Mesodermal cell (in vitro differentiated cells): ENCODE measurements around the gene PIK3AP1.

Experiments used
- H3K27ac ChIP-seq: 2 replicates; pipeline ENCODE4 v1.7.0; 2013; ENCODE audit warnings: mild to moderate bottlenecking, low read depth, low read length, moderate library complexity; ENCODE audit not compliant: severe bottlenecking
- H3K36me3 ChIP-seq: 2 replicates; pipeline ENCODE4 v1.7.1; 2013; ENCODE audit warnings: mild to moderate bottlenecking, low read length, moderate library complexity; ENCODE audit not compliant: control insufficient read depth, insufficient read depth
- H3K4me1 ChIP-seq: one replicate; pipeline ENCODE4 v1.7.1; 2013; ENCODE audit warnings: mild to moderate bottlenecking, low read length; ENCODE audit not compliant: insufficient read depth, control insufficient read depth, poor library complexity, severe bottlenecking
- H3K4me3 ChIP-seq: 2 replicates; pipeline ENCODE4 v1.7.0; 2013; ENCODE audit warnings: low read length, control low read depth, mild to moderate bottlenecking; ENCODE audit not compliant: insufficient read depth, poor library complexity, severe bottlenecking; ENCODE audit errors: extremely low read depth
- H3K9me3 ChIP-seq: 2 replicates; pipeline ENCODE4 v1.7.1; 2013; ENCODE audit warnings: mild to moderate bottlenecking, low read length, moderate library complexity; ENCODE audit not compliant: control insufficient read depth
- WGBS, 2 experiments: methylation state at CpG; one replicate each; pipeline ENCODE4 v1.1.5; 2013; ENCODE audit warnings: missing lambda C conversion rate in 2 of 2; ENCODE audit not compliant: insufficient coverage in 2 of 2; 5-methylcytosine and 5-hydroxymethylcytosine counted together

PIK3AP1 gene

DNA sequence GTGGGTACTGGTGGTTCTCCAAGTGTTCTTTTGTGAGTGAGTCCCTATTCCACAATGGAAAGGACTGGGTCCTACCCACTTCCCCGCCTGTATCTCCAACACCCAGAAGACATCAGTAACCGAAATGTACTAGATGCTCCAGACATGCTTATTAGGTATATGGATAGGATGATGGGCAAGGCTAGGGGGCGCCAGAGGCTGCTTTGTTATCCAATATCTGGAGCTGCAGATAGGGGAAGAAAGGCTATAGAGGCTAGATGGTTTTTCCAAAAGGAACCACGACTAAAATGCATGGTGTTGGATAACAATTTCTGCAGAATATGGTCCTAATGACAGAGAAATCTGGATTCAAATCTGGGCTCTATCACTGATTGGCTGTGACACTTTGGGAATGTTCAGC is 77.3 kb downstream of the PIK3AP1 start:
- Histone ChIP-seq H3K27ac (no peak overlapping the region), H3K36me3 (no peaks in the 10 kb centered on the region), H3K4me3 (no peak overlapping the region), H3K9me3 (no peaks in the 10 kb centered on the region), H3K4me1 (peaks cover 5% of the 10 kb centered on the region)
- WGBS, 2 experiments: 46 to 47% methylated on average over 2 to 3 of the region's 4 CpGs

- Histone ChIP-seq H3K4me3 (no peak overlapping the region), H3K27ac (no peak overlapping the region), H3K36me3 (no peaks in the 10 kb centered on the region), H3K9me3 (no peaks in the 10 kb centered on the region), H3K4me1 (peaks cover 5% of the 10 kb centered on the region)
- WGBS, 2 experiments: 53 to 55% methylated on average over 3 of the region's 3 CpGs
These were observed 77.8 kb downstream of the PIK3AP1 start for GRCh38 chr10:96642530-96642929.

GRCh38 chr10:96641396-96642295 is 78.7 kb downstream of the PIK3AP1 start:
- Histone ChIP-seq H3K36me3 (no peaks in the 10 kb centered on the region), H3K27ac (no peak overlapping the region), H3K4me3 (no peak overlapping the region), H3K4me1 (peaks cover 5% of the 10 kb centered on the region), H3K9me3 (no peaks in the 10 kb centered on the region)
- 89 to 90% methylated on average over 9 to 11 of the region's 12 CpGs for WGBS, 2 experiments

GRCh38 chr10:96639899-96640298 is 80.4 kb downstream of the PIK3AP1 start:
- Histone ChIP-seq H3K9me3 (no peaks in the 10 kb centered on the region), H3K4me3 (no peak overlapping the region), H3K27ac (no peak overlapping the region), H3K4me1 (peaks cover 5% of the 10 kb centered on the region), H3K36me3 (no peaks in the 10 kb centered on the region)
- WGBS, 2 experiments: 87 to 95% methylated on average over 4 of the region's 4 CpGs

- 75 to 92% methylated on average over 2 of the region's 6 CpGs for WGBS, 2 experiments
These were observed 81.6 kb downstream of the PIK3AP1 start for GRCh38 chr10:96638696-96639095.

GRCh38 chr10:96638120-96638519 is 82.2 kb downstream of the PIK3AP1 start:
- Histone ChIP-seq H3K4me3 (no peak overlapping the region), H3K36me3 (no peaks in the 10 kb centered on the region), H3K27ac (no peak overlapping the region), H3K9me3 (no peaks in the 10 kb centered on the region), H3K4me1 (peaks cover 5% of the 10 kb centered on the region)
- no CpG with 5 or more reads among the region's 3 CpGs for WGBS, 2 experiments

More at GRCh38 chr10:96638696-96639095, 81.6 kb downstream of the PIK3AP1 start:
- Histone ChIP-seq H3K4me1 (peaks cover 5% of the 10 kb centered on the region), H3K4me3 (no peak overlapping the region), H3K9me3 (no peaks in the 10 kb centered on the region), H3K36me3 (no peaks in the 10 kb centered on the region), H3K27ac (no peak overlapping the region)

GRCh38 chr10:96637709-96638108 is 82.6 kb downstream of the PIK3AP1 start:
- no peaks in the 10 kb centered on the region for H3K36me3 ChIP-seq
- peaks cover 5% of the 10 kb centered on the region for H3K4me1 ChIP-seq
- H3K9me3 ChIP-seq: no peaks in the 10 kb centered on the region
- WGBS, 2 experiments: 82 to 100% methylated on average over 3 of the region's 4 CpGs
- no peak overlapping the region for H3K27ac ChIP-seq
- no peak overlapping the region for H3K4me3 ChIP-seq

DNA sequence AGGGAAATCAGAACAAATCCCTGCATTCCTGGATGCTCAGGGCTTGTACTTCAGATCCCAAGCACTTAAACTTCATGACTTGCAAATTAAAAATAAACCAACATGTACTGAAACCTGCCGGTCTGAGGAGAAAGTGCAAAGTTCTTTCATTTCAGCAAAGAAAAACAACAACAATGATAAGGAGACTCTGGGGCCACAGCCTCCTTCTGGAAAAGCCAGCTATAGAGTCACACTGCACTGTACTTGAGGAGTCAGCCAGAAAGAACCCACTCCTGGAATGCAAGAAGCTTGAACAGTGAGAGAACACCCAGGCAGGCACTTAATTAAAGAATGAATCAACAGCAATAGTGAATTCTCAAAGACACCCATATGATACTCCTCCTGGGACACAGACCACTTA is 83.8 kb downstream of the PIK3AP1 start:
- Histone ChIP-seq H3K4me3 (no peak overlapping the region), H3K9me3 (no peaks in the 10 kb centered on the region), H3K4me1 (peaks cover 5% of the 10 kb centered on the region), H3K27ac (no peak overlapping the region), H3K36me3 (no peaks in the 10 kb centered on the region)
- WGBS, 2 experiments: 83 to 88% methylated on average over 1 of the region's 1 CpG

- Histone ChIP-seq H3K4me3 (no peak overlapping the region), H3K27ac (peak overlapping the region; percentile 20), H3K9me3 (no peaks in the 10 kb centered on the region), H3K36me3 (no peaks in the 10 kb centered on the region), H3K4me1 (no peaks in the 10 kb centered on the region)
- WGBS, 2 experiments: 77 to 90% methylated on average over 2 of the region's 4 CpGs
These were observed 87.2 kb downstream of the PIK3AP1 start for GRCh38 chr10:96632974-96633710.

GRCh38 chr10:96627292-96627691 is 93.0 kb downstream of the PIK3AP1 start:
- Histone ChIP-seq H3K4me1 (no peaks in the 10 kb centered on the region), H3K27ac (no peak overlapping the region), H3K36me3 (no peaks in the 10 kb centered on the region), H3K9me3 (no peaks in the 10 kb centered on the region), H3K4me3 (no peak overlapping the region)
- WGBS, 2 experiments: 100% methylated on average over 1 of the region's 1 CpG; no CpG with 5 or more reads in 1 of the 2 experiments
